Stimulated activated CD8-positive, alpha-beta memory T cell treated with anti-CD3 and anti-CD28 coated beads, Interleukin-12 subunit alpha, Interleukin-12 subunit beta, amount 100 ng/mL, for 1 hour (primary cell): ENCODE data around the gene LRRC1.

Source experiments
- DNase-seq: peaks from one replicate; pipeline ENCODE4 v3.0.0-alpha.2; 2020; ENCODE audit warnings: low read depth

The LRRC1 gene

GRCh38 chr6:53889365-53889764 is 94.6 kb downstream of the LRRC1 start:
- no peak for DNase-seq

DNA sequence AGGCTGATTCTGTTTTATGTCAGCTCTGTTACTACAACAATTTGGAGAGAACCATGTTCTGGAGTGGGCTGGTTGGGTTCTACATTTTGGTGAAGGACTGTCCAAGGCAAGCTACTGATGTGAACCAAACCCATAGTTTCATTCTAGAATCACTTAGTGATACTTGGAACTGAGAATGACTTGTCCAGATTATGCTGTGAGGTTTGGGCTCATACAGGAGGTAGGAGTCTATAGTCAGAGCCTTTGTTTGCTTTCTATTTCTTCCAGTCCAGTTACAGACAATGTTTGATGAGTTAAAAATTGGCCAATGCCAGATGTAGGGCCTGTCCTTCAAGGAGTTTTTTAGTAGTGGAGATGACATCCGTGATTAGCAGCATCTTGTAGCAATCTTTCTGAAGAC is 97.9 kb downstream of the LRRC1 start:
- DNase-seq, result no peak

- DNase-seq, result no peak
Measured at GRCh38 chr6:53894091-53894490, 99.3 kb downstream of the LRRC1 start.

GRCh38 chr6:53896196-53896595 is 101.4 kb downstream of the LRRC1 start:
- no peak for DNase-seq

DNA sequence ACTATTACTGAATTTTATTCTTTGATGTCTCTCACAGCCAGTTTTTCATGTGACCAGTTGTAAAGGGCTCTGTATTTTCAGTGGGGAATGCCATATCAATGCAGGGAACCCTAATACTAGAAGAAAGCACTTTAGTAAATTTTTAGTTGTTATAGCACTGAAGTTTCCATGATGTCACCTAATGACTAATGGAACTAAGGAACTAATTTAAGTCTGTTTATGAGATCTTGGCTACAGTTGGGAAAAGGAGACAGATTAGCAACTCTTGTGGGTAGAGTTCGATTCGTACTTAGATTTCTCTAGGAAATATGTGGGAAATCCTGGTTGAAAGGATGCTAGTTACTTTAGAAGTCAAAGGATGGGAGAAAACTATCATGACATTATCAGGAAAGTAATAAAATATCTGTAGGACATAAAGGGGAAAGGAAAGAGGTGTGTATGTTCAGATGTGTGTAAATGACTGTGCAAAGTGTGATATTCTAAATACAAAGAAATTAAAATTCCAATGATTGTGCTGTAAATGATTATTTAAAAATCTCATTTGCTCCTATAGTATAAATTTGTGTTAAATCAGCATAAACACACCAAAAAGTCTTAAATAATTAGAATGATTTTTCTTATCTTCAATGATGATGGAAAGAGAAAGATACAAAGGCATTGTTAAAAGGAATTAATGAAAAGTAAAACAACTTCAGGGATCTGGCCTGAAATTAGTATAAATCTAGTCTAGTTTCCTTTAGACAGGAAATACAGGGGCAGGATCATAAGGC is 103.4 kb downstream of the LRRC1 start:
- DNase-seq, result no peak

GRCh38 chr6:53899512-53899911 is 104.7 kb downstream of the LRRC1 start:
- DNase-seq, result no peak

- no peak for DNase-seq
Measured at GRCh38 chr6:53903357-53903756, 108.6 kb downstream of the LRRC1 start.

GRCh38 chr6:53906103-53906502 is 111.3 kb downstream of the LRRC1 start:
- no peak for DNase-seq

- no peak for DNase-seq
Measured at GRCh38 chr6:53906842-53907241, 112.0 kb downstream of the LRRC1 start.

GRCh38 chr6:53910834-53911233 is 116.0 kb downstream of the LRRC1 start:
- DNase-seq, result no peak

- no peak for DNase-seq
Measured at GRCh38 chr6:53912661-53913060, 117.9 kb downstream of the LRRC1 start.

- no peak for DNase-seq
Measured at GRCh38 chr6:53913286-53913685, 118.5 kb downstream of the LRRC1 start.

DNA sequence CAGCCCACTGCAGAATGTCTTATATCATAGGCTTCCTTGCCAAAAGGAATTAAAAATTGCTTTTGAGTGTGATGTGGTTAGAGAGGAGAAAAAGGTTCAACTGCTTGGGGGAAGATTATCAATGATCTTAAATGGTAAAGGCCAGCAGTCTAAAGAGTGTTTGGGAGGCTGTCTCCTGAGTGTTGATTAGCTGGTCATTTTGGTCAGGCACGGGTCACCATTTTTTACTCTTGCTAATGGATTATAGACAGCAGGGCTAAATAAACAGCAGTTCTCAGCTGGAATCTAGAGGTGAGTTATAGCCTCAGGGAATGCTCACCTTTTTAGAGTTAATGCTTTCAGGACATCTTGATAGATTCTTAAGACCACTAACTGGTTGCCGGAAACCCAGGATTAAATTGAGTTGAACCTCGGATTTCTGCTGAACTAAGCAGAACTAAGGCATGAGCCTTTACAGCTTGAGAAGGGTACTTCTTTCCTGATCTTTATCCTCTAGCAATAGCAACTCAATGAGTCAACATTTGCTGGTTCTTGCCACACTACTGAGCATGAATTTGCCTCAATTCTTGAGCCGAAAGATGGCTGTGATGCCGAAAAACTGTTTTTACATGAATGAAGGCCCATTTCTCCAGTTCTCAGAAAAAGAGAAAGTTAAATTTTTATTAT is 120.4 kb downstream of the LRRC1 start:
- DNase-seq, result no peak

DNA sequence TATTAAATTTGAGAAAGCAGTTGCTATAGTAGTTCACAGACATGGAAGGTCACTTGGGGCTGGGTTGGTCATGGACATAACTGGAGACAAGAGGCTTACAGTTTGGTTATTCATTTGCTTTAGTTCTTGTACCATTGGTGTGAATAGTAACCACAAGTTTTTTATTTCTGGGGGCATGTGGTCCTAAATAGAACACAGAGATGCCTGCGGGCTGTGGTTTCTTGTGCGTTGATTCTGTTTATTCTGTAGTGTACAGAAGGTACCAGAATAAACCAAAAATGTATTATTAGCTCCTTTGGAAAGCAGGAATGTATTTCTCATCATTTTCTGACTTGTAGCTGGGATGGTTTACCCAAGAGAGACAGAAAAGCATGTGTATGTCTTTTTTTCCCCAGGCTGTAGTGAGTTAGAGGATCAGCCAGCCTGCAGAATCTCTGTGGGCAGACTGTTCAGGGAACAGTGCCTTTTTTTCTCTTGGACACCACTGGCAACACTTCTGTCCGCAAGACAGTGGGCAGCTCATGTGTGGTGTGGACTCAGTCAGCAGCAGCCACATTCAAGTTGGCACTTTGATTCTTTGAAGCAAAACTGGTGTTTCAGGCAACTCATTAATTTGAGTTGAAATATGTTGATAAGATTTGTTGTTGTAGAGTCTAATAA is 122.1 kb downstream of the LRRC1 start:
- DNase-seq, result no peak

GRCh38 chr6:53917464-53917842 is 122.6 kb downstream of the LRRC1 start:
- DNase-seq, result no peak

- no peak for DNase-seq
Measured at GRCh38 chr6:53918854-53919510, 124.2 kb downstream of the LRRC1 start.

DNA sequence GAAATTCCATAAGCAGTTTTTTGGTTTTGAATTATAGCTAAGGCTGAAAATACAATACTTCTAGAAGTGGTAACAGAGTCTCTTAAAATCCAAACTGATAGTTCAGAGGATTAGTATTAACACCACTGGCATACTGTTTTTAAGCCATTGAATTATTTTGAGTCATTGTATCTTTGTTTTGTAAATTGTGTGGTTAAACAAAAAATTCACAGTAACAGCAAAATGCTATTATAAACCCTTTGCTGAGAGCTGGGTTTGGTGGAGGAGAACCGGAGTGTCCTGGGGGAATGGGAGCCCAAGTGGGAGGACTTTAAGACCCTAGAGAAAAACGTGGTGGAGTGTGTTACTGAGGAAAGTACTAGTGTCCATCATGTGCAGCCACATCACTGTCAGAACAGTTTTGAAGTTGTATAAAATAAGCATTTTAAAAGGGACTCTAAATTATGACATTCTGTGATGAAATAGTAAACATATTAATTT is 125.1 kb downstream of the LRRC1 start:
- no peak for DNase-seq

DNA sequence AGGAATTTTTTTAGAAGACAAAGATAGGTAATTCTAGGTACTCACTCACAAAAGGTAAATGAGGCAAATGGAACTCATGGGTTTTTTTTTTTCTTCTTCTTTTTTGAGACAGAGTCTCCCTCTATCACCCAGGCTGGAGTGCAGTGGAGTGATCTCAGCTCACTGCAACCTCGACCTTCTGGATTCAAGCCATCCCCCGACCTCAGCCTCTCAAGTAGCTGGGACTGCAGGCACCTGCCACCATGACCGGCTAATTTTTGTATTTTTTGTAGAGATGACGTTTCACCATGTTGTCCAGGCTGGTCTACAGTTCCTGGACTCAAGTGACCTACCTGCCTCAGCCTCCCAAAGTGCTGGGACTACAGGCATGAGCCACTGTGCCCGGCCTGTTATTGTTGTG is 126.1 kb downstream of the LRRC1 start:
- no peak for DNase-seq

DNA sequence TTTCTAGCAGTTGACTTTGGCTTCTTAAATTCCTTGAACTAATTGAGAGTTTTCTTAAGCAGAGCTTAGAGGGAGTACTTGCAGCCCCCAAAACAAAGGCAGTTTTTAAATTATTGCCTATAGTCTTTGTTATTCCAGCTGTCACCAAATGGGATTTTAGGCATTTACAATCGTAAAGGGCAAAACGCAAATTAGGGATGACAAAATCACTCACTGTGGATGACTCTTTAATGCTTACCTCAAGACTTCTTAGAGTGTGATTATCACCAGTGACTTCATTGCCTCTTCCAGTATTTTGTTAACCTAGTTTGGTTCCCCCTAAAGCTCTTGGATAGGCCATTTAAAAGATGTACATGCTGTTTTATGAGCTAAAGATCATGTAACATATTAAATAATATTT is 126.8 kb downstream of the LRRC1 start:
- no peak for DNase-seq

DNA sequence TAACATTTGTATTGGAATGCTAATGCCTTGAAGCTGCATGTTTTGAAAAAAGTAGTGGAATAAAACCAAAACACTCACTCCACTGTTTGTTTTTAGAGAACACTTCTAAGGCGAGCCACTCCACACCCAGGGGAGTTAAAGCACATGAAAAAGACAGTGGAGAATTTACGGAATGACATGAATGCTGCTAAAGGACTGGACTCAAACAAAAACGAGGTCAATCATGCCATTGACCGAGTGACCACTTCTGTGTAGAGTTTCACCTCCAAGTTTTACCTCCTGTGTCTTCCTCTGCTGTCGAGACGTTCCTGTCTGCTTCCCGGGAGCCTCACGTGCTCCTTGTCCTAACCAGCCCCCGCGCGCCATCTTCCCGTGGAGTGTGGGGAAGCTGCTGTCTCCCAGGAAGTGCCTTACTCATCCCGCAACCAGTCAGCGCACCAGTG is 127.8 kb downstream of the LRRC1 start:
- DNase-seq, result no peak

DNA sequence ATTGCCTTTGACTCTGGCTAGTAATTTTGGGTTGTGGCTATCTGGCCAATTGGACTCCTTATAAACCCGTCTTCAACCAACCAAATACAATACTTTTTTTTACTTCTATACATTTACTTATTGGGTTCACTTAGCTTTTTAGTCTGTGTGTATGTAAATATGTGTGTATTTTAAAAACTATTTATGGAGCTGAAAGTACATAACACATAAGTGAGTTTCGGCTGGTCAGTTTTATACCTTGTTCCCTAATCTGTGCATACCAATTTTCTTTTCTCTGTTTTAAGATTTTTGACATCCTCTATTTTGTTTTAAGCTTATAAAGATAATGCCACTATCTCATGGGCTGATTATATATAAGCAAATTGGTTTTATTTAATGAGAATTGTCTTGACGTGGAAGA is 129.5 kb downstream of the LRRC1 start:
- DNase-seq, result no peak

DNA sequence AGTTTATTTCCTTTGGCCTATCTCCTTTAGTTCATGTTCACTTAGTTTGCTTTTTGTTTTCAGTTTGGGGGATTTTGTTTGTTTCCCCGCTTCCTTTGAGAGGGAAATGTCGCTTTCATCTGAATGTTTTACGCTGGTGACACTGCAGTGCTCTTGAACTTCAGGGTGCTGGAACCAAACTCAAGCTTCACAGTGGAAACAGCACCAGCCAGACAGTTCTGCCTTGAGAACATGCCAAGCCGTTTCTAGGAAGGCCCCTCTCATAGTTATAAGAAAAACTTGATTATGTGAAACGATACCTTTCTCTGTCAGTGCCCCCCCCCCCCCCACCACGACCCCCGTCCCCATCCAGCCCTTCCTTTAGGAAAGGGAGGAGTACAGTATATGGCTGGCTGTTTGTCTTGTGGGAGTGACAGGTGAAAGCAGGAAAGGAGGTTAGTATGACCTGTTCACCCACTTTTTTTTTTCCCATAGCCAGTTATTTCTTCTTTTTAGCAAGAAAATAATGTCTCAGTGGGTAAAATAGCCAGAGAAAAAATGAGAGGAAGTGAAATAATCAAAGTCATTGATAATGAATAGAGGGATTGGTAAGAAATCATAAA is 130.1 kb downstream of the LRRC1 start:
- no peak for DNase-seq
